Ecto neural progenitor cell (in vitro differentiated cells): ENCODE data around the gene CSNK1E.

ENCODE experiments used
- DNase-seq: peaks from one replicate; pipeline ENCODE4 v3.0.0-alpha.2; 2018; ENCODE audit warnings: low spot score

Gene CSNK1E

DNA sequence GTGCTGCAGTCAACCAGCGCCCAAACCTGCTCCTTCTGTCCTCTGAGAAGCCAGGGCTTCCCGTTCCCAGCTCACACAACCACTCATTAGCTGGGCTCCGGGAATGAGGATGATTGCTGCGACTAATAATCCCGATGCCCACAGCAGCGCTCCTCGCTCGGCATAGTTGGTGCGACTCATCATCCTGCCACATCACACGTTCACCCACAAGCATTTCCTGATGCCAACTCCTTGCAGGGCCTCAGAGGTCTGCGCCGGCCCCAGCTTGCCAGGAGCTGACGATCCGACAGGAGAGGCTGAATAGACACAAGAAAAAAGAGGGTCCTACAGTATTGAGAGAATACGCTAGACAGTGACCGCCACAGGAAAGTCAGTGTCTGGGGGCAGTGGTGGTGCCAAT is 10.6 kb upstream of the CSNK1E start:
- no peak for DNase-seq

DNA sequence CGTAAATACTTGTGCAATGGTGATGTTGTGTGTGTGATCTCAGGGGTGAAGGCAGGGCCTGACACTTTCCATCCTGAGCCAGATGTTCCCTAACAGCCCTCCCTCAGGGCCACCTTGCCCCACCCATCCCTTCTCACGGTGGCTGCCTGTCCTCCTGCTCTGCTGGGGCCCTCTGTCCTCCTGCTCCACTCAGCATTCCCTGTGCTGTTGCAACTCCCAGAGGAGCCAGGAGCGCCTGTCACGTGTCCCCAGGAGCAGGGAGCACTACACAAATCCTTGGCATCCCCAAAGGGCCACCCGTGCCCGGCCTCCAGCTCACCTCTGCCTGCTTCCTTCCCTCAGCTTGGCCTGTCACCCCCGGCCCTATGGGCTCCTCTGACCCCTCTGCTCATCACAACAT is 10.2 kb upstream of the CSNK1E start:
- no peak for DNase-seq

DNA sequence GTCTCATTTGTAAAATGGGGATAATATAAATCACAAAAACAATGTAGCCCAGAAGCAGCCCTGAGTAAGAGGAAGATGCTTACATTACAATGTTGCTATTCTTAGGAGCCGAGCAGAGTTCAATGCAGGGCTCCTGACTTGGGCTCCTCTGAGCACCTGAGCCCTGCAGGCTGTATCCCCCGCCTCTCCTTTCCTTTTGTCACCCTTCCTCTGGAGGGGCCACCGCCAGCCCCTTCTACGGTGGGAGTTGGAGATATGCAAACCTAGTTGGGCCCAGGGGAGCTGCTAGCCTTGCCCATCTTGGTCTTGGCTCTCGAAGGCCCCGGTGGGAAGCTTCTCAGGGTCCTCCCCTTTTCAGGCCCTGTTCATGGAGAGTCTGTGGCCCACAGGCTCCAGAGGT is 8.4 kb upstream of the CSNK1E start:
- DNase-seq = no peak

DNA sequence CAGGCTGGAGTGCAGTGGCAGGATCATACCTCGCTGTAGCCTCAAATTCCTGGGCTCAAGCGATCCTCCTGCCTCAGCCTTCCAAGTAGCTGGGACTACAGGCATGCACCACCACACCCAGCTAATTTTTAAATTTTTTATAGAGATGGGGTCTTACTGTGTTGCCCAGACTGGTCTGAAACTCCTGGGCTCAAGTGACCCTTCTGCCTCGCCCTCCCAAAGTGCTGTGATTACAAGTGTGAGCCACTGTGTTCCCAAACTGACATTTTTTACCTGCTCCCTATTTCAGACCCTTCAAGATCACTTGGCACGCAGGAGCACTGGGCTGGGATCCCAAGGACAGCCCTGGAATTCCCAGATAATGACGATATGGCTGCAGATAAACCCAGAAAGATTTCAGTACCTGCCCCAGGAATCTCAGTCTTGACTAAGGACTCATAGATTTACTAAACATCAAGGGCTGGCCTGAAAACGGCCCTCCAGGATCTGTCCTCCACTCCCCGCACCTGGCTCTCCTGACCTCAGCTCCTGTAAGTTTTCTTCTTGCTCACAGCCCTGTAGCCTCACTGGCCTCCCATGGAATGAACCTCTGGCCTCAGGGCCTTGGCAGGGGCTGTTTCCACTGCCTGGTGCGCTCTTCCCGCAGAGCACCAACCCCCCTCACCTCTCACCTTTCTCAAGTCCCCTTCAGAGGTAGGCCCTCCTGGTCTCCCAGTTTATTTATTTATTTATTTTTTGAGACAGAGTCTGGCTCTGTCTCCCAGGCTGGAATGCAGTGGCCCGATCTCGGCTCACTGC is 3.6 kb upstream of the CSNK1E start:
- DNase-seq = no peak

DNA sequence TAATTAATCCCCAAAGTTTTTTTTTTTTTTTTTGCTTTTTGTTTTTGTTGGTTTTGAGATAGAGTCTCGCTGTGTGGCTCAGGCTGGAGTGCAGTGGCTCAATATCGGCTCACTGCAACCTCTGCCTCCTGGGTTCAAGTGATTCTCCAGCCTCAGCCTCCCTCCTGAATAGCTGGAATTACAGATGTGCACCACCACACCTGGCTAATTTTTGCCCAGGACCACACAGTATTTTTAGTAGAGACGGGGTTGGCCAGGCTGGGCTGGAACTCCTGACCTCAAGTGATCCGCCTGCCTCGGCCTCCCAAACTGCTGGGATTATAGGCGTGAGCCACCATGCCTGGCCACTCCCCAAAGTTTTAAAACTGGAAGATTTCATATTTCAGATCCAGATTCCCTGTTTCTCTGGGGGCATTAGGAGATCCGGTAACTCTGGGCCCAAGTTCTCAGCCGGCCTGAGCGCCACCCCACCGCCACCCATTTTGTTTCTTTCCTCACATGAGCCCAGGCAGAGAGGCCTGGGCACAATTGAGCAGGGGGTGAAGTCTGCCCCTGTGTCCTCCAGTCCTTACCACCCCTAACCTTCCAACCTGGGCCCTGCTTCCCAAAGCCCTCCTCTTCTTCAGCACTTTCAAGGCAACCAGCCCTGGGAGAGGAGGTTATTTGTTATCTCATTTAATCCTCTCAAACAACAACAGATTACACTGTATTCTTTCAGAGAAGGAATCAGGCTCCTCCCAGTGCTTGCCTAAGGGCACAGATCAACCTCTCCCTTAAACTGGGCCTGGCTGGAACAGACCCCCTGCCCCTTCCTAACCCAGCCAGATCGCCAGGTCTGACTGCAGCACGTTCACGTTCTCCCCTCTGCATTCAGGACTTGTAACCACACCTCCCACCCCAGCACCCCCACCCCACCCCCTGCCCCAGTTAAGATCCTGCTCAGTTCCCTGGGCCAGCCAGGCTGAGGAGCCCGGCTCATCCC is 1.9 kb upstream of the CSNK1E start:
- no peak for DNase-seq

DNA sequence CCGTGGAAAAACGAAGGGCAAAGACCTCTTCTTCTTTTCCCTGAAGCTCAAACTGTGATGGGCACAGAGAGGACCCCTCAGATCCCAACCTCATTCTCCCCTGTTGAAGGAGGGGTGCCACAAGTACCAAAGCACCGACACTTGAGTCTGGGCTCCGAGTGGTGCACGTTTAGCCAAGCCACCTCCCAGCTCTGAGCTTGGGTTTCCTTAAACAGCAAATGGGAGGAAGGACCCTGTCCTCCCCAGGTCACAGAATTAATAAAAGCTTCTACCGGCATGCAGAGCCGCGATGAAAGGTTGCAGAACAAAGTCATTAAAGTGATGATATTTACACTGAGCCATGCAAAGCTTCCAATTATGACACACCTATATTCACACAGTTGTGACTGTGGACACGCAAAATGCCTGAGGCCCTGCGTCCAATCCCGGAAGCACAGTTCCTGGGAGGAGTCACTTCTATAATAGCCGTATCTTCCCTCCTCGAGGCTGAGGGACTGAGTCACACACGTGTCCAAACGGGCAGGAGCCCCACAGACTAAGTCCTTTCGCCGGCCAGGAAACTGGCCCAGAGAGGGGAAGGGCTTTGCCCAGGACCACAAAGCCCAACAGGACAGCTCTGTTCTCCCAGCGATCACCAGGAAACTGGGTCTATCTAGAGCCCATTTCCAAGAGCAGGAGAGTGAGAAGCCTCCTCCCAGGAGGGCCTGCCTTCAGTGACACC is 922 bp upstream of the CSNK1E start:
- no peak for DNase-seq

DNA sequence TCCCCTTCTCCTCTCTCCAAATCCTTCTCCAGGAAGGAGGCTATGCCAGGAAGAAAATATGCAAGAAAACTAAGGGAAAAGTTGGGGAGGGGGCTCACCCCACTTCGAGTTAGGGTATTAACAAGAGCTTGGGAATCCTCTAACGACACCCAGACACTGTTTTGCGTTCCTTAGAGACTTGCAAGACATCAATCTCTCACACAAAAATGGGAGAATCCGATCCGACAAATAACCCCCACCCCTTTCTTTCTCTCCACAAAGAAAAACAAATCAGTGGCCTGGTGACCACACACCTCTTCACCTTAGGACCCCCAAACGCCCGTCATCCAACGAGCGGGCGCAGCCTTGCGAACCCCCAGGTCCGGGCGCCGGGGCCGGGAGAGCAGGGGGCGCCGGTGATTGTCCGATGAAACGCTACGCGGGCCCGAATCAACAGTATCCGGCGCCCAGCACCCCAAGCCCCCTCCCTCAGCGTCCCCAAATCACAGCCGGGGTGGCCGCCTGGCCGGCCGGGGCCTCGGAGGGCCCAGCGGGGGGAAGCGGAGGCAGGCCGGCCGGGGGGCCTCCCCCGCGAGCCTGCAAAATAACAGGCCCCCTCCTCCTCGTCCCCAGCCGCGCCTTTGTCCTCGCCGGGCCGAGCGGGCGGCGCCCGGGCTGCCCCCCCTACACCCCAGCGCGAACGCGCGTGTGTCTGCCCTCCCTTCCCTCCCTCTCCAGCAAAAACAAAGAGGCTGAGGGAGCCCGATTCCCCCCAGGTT is 690 bp downstream of the CSNK1E start:
- peak; percentile 75 for DNase-seq

DNA sequence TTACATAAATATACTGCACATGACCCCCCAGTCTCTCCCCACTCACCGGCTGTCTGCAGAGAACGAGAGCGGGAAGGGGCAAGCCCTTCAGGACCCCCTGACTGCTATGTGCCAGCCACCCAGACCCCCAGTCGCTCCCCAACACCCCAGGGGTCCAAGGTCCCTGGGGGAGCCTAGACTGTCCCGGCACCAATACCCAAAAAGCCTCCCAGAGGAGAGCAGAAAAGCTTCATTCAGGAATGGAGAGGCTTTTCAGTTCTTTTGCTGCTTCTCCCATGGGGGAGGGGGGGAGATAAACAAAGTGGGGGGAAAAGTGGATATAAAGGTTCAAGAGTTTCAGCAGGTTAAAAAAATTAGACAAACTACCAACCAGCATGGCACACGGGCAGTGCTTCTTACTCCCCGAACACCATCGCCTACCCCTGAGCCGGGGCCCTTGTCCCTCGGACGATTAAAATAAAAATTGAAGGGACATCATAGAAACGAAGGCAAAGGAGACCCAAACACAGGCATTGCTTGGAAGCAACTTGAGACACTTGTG is 1.3 kb downstream of the CSNK1E start:
- no peak for DNase-seq

DNA sequence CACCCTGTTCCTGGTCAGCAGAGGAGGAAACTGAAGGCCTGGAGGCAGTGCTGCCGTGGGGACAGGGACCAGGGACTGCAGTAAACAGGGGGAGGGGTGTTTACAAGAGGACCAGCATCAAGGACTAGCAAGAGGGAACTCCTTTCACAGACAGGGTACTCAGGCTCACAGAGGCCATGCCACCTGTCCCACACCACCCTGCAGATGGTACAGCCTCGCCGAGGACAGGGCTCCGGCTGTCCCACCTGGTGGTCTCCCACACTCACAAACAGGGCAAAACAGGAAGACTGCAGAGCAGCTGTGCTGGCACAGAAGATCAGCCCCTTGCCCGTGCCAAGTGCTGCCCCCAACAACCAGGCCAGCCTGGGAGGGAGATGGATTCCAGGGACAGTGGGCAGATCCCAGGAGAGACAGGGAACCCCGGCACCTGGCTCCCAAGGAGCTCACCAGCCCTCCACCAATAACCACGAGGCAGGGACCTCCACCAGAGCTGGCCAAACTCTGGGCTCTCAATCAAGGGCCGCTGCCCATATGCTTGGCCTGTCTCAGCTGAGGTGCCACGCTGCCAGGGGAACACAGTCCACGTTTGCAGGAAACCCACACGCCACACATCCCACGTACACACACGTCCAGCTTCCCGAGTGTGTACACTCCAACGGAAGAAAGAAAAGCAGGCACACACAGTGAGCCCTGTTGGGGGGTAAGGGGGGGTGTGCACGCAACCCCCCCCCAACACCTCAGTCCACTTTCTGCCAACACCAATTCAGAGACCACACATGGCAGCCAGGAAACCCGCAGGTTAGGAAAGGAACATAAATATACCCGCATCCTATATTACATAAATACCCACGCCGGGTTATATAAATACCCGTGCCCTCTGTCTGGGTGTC is 2.1 kb downstream of the CSNK1E start:
- DNase-seq = no peak

DNA sequence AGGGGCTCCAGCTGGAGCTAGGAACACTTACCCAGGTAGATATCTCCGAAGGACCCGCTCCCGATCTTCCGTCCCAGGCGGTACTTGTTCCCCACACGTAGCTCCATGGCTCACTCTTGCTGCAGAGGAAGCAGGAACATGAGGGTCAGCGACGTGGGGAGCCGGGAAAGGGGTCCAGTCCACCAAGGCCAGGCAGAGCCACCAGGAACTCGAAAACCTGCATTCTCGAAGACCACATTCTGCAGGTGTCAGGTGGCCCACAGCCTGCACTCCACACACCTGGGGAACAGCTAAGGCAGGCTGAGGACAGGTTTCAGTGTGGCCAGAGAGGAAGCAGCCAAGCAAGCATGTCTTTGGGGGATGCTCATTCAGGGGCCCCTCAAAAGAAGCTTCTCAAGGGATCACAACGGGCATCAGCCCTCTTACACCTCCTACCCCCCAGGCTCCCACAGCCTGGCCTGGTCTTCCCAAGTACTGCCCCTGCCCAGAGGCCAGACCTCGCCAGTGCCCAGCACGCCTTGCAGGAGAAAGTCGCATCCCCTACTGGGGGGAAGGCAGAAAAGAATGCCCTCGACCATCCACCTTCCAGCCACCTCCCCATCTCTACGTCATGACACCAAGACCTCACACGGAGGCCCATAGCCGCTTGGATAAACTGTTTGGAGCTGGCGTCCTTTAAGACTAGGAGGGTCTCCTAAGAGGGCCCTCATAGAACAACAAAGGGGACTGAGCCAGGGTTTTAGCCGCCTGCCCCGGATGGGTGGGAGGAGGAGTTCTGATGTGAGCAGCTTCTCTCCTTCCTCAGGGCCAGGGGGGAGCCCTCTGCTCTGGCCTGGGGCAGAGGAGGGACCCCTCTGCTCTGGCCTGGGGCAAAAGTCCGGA is 2.9 kb downstream of the CSNK1E start:
- no peak for DNase-seq

DNA sequence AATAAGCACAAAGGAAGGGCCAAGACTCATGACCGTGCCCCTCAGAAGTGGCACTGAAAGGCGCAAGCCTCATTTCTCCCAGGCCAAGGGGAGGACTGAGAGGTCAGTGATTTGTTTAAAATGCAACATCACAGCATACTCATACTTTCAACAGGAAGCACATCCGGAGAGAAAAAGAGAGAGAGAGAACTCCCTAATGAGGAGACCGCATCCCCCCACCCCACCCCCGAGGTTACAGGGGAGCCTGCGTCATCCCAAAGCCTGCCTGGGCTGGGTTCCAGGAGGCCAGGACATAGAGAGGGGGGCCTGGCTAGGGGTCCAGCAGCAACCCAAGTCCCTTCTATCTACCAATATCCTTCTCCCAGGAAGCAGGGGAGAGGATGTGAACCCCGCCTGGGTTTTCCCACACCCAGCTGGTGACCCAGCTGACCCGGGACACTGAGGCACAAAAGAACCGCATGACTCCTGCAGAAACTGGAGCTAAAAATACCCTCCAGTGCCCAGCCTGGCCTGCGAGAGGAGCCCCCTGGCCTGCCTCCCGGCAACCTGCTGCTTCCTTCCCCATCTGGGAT is 3.8 kb downstream of the CSNK1E start:
- DNase-seq = no peak

DNA sequence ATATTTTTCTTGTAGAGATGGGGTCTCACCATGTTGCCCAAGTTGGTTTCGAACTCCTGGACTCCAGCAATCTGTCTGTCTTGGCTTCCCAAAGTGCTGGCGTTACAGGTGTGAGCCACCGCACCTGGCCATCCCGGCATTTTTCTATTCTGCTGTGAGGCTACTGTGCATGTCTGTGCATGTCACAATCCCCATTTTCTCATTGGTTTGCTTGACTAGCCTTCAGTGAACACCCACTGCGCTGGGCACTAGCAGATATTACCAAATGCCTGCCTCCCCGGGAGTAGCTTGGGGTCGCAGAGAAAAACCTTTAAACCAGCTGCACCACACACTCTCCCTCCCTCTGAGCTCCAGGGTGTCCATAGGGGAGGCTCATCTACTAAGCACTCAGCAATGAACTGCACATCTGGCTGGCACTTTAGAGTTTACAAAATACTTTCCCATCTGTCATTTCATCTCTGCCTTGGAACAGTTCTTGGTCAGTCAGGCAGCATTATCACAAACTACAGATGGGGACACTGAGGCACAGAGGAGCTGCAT is 4.9 kb downstream of the CSNK1E start:
- no peak for DNase-seq

DNA sequence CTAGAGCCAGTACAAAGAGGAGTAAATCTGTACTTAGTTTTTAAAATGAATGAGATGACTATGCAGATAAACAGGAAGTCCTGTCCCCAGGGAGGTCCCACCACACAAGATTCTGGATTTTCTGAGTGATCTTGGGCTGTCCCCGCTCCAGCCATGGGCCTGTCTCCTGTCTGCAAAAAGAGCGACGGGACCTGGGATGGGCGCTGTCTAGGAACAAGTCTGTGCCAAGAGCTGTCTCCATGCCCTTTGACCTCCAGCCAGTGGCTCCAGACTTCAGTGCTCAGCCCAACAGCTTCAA is 6.0 kb downstream of the CSNK1E start:
- no peak for DNase-seq

DNA sequence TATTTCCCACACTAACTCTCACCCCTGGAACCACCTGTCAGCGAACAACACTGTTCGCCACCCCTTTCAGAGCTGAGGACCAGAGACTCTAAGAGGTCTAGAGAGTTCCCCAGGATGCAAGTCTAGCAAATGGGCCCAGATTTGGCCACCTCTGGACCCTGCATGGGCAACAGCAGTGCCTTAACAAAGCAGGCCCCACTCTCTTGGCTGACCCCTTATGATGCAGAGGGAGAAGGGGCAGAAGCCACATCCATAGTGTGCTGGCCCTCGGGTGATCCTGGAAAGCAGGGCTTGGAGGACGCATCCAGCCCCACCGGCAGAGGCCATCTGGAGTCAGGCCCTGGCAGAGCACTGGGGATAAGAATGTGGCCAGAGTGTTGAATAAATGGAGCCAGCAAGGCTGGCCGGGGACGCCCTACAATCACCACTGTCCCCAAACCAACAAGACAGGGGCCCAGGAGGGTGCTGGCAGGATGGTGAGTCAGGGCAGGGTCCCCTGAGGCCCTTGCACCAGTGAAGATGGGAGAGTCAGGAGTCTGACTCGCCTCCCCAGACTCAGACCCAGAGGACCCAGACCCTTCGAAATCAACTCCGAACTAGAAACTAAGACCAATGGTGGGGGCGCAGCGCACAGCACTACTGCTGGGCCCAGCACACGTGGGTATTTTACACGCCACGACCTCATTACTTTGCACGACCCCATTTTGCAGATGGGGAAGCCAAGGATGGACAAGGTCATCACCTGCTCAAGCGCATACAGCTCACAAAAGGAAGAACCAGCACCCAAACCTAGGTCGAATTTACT is 6.5 kb downstream of the CSNK1E start:
- DNase-seq = no peak

DNA sequence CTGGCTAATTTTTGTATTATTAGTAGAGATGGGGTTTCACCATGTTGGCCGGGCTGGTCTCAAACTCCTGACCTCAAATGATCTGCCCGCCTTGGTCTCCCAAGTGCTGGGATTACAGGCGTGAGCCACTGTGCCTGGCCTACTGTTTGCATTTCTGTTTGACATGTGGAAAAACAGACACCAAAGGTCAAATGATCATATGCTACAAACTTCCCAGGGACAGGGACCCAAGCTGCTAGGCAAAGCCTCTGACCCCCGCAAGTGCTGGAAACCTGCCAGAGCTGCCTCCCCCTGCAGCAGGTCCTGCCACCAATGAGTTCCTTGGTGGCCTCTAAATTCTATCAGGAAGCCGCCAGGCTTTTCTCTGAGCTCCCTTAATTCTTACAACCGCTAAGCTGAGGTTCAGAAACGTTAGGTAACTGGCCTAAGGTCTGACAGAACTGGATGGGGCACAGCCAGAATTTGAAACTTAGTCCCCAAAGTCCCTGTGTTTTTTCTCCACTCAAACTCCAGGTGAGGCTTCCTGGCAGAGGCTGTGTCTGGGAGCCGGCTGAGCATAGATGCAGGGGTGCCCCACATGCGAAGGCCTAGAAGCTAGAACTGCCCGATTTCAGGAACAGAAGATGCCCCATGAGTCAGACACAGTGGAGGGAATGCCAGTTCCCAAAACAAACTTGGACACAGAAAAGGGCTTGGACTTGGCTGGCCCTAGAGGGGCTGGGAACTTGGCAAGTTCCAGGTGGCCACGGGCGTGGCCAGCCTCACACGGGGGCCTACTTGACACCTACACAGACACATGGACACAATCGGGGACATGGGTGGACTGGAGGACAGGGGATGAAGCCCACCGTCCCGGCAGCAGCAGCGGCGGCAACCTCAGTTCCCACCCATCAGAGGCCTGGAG is 7.4 kb downstream of the CSNK1E start:
- DNase-seq = no peak

DNA sequence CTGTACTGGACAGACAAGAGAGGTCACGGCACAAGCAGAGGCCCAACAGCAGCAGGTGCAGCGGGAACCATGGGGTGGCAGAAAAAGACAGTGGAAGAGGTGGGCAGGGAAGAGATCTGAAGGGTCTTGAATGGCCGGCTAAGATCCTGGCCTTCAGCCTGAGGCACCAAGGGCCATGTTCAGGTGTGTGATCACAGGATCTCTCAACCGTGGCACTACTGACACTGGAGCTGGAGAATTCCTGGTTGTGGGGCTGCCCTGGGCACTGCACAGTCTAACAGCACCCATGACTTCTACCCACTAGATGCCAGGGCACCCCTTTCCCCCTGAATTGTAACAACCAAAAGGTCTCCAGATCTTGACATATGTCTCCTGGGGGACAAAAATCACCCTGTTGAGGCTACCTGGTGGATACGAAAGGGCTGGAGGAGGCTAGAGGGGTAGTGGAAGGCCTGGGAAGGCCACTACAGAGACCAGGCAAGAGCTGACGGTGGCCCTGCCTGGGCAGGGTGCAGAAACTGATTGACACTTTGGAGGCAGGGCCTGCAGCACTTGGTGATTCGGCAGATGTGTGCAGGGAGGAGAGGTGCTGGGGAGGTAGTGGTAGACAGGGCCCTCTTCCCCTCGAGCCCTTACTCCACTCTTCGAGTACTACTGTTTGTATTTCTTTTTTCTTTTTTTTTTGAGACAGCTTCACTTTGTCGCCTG is 8.3 kb downstream of the CSNK1E start:
- DNase-seq = no peak
